Stomach (tissue), 4 donors: ENCODE measurements around the gene KCNQ4.

ENCODE experiments used
- EP300 ChIP-seq: sonication (generic); formaldehyde crosslinking; IDR thresholded peaks from one replicate; pipeline ENCODE4 v1.6.1; 2017; ENCODE audit warnings: antibody characterized with exemption
- POLR2A ChIP-seq, 4 donors: fragments of 450-650 bp; IDR thresholded peaks; one replicate each; pipeline ENCODE4 v1.6.1; 2016; ENCODE audit warnings: antibody characterized with exemption in 4 of 4, control low read depth in 2 of 4, mild to moderate bottlenecking in 1 of 4, moderate library complexity in 1 of 4
- TF ChIP-seq, protein P1 (sequence below), 7 experiments: fragments of 450-650 bp in 4 of 7; fragments of 200-600 bp in 3 of 7; sonication (generic) in 3 of 7; IDR thresholded peaks; one replicate each; pipeline ENCODE4 v1.5.1; 2016 to 2019; ENCODE audit warnings: antibody characterized with exemption in 7 of 7, control low read depth in 2 of 7, mild to moderate bottlenecking in 1 of 7

- TF ChIP-seq EP300 (no peak), POLR2A (IDR thresholded peaks at IDR 0.05) (no peak)
- TF ChIP-seq, protein P1, sequence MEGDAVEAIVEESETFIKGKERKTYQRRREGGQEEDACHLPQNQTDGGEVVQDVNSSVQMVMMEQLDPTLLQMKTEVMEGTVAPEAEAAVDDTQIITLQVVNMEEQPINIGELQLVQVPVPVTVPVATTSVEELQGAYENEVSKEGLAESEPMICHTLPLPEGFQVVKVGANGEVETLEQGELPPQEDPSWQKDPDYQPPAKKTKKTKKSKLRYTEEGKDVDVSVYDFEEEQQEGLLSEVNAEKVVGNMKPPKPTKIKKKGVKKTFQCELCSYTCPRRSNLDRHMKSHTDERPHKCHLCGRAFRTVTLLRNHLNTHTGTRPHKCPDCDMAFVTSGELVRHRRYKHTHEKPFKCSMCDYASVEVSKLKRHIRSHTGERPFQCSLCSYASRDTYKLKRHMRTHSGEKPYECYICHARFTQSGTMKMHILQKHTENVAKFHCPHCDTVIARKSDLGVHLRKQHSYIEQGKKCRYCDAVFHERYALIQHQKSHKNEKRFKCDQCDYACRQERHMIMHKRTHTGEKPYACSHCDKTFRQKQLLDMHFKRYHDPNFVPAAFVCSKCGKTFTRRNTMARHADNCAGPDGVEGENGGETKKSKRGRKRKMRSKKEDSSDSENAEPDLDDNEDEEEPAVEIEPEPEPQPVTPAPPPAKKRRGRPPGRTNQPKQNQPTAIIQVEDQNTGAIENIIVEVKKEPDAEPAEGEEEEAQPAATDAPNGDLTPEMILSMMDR (IDR thresholded peaks at IDR 0.05) = no peak
These were observed 19.6 kb upstream of the KCNQ4 start for GRCh38 chr1:40763742-40764532.
